Cerebellar nuclear complex (tissue), 1 donor: ENCODE results near the gene CEMP1.
A peak's percentile ranks its signal among the peaks of the same experiment; 100 is the strongest.

Experiments
- DNase-seq, 2 experiments: peaks; one replicate each; lab custom pipeline; 2025; lab: John Stamatoyannopoulos, UW

CEMP1 gene

GRCh38 chr16:2500918-2501750 lies 30.1 kb downstream of the CEMP1 start:
- DNase-seq: peak in 1 of 2 experiments; percentile 30

- no peak for DNase-seq
These were observed 30.7 kb downstream of the CEMP1 start for GRCh38 chr16:2500430-2500917.

- DNase-seq: no peak
These were observed 31.2 kb downstream of the CEMP1 start for GRCh38 chr16:2499890-2500429.

GRCh38 chr16:2499454-2499853 lies 31.8 kb downstream of the CEMP1 start:
- no peak for DNase-seq

GRCh38 chr16:2498531-2499253 lies 32.5 kb downstream of the CEMP1 start:
- DNase-seq: no peak

GRCh38 chr16:2497695-2498484 lies 33.3 kb downstream of the CEMP1 start:
- DNase-seq: no peak

GRCh38 chr16:2497116-2497630 lies 34.0 kb downstream of the CEMP1 start:
- no peak for DNase-seq

- no peak for DNase-seq
These were observed 34.7 kb downstream of the CEMP1 start for GRCh38 chr16:2496223-2497115.

GRCh38 chr16:2495041-2495440 lies 36.2 kb downstream of the CEMP1 start:
- DNase-seq: no peak

GRCh38 chr16:2494616-2495015 lies 36.6 kb downstream of the CEMP1 start:
- DNase-seq: no peak

- no peak for DNase-seq
These were observed 37.6 kb downstream of the CEMP1 start for GRCh38 chr16:2493605-2494004.

GRCh38 chr16:2492292-2492691 lies 38.9 kb downstream of the CEMP1 start:
- DNase-seq: no peak

- no peak for DNase-seq
These were observed 40.8 kb downstream of the CEMP1 start for GRCh38 chr16:2490190-2491105.

GRCh38 chr16:2489581-2489980 lies 41.6 kb downstream of the CEMP1 start:
- no peak for DNase-seq

GRCh38 chr16:2487903-2488531 lies 43.2 kb downstream of the CEMP1 start:
- DNase-seq: no peak

GRCh38 chr16:2487517-2487842 lies 43.7 kb downstream of the CEMP1 start:
- no peak for DNase-seq

GRCh38 chr16:2486645-2487516 lies 44.3 kb downstream of the CEMP1 start:
- DNase-seq: peak in 1 of 2 experiments; percentile 59

GRCh38 chr16:2485811-2486507 lies 45.2 kb downstream of the CEMP1 start:
- DNase-seq: no peak
